ENCODE results near the gene ORAI2. TPM values are rescaled to one million over a fixed set of nuclear protein-coding genes. Genes with fewer than 3 reads are reported as not detected.

ORAI2 gene
- total and polyA plus RNA-seq, 2 of the 13 experiments (the other 11 are each of a cell fraction or from before 2014, with no cell fraction given) = 3.0 to 6.0 TPM

DNA sequence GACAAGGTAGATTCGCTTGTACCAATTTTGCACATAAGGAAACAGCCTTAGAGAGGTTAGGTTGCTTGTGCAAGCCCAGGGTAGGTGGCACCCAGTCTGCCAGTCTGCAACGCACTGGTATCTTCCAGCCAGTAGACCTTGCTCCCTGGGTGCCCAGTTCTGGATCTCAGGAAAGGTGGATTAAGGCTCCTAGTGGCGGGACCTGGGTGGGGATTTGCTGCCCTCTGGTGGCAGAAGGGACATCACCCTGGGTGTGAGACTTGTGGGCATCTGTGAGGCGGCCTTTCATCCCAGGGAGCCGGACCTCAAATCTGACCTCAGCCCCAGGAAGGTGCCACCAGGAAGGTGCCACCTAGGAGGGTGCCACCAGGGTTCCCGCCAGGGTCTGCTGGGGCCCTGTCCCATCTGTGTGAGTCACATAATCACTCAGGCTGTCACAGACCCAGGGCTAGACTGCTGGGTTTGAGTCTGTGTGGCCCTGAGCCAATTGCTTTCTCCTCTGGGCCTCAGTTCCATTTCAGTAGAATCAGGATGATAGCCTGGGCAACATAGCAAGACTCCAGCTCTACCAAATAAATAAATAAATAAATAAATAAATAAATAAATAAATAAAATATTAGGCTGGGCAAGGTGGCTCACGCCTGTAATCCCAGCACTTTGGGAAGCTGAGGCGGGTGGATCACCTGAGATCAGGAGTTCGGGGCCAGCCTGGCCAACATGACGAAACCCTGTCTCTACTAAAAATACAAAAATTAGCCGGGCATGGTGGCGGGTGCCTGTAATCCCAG, 42.5 kb upstream of the ORAI2 start (continued):
- TF ChIP-seq, protein P1, sequence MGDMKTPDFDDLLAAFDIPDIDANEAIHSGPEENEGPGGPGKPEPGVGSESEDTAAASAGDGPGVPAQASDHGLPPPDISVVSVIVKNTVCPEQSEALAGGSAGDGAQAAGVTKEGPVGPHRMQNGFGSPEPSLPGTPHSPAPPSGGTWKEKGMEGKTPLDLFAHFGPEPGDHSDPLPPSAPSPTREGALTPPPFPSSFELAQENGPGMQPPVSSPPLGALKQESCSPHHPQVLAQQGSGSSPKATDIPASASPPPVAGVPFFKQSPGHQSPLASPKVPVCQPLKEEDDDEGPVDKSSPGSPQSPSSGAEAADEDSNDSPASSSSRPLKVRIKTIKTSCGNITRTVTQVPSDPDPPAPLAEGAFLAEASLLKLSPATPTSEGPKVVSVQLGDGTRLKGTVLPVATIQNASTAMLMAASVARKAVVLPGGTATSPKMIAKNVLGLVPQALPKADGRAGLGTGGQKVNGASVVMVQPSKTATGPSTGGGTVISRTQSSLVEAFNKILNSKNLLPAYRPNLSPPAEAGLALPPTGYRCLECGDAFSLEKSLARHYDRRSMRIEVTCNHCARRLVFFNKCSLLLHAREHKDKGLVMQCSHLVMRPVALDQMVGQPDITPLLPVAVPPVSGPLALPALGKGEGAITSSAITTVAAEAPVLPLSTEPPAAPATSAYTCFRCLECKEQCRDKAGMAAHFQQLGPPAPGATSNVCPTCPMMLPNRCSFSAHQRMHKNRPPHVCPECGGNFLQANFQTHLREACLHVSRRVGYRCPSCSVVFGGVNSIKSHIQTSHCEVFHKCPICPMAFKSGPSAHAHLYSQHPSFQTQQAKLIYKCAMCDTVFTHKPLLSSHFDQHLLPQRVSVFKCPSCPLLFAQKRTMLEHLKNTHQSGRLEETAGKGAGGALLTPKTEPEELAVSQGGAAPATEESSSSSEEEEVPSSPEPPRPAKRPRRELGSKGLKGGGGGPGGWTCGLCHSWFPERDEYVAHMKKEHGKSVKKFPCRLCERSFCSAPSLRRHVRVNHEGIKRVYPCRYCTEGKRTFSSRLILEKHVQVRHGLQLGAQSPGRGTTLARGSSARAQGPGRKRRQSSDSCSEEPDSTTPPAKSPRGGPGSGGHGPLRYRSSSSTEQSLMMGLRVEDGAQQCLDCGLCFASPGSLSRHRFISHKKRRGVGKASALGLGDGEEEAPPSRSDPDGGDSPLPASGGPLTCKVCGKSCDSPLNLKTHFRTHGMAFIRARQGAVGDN (CRISPR knock-in tag; IDR thresholded peaks at IDR 0.05) = peak; percentile 48
- TF ChIP-seq SP2 (CRISPR knock-in tag; IDR thresholded peaks at IDR 0.05) (no peak), AGO2 (optimal IDR thresholded peaks at IDR 0.05; ENCODE audit: low read depth, low read length) (peak; percentile 45)
- TF ChIP-seq, protein P2, sequence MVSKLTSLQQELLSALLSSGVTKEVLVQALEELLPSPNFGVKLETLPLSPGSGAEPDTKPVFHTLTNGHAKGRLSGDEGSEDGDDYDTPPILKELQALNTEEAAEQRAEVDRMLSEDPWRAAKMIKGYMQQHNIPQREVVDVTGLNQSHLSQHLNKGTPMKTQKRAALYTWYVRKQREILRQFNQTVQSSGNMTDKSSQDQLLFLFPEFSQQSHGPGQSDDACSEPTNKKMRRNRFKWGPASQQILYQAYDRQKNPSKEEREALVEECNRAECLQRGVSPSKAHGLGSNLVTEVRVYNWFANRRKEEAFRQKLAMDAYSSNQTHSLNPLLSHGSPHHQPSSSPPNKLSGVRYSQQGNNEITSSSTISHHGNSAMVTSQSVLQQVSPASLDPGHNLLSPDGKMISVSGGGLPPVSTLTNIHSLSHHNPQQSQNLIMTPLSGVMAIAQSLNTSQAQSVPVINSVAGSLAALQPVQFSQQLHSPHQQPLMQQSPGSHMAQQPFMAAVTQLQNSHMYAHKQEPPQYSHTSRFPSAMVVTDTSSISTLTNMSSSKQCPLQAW (CRISPR knock-in tag; IDR thresholded peaks at IDR 0.05) = peak; percentile 53; the same call in 1 of the 2 replicates
- TF ChIP-seq, protein P3, sequence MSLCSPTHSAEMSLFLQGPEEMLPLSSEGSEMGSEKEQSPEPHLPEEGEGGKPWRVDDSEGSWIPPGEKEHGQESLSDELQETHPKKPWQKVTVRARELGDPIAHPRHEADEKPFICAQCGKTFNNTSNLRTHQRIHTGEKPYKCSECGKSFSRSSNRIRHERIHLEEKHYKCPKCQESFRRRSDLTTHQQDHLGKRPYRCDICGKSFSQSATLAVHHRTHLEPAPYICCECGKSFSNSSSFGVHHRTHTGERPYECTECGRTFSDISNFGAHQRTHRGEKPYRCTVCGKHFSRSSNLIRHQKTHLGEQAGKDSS (CRISPR knock-in tag; IDR thresholded peaks at IDR 0.05; ENCODE audit: borderline replicate concordance, low read depth) = 0 out of 2 replicates have a peak, but pooled peaks have one; percentile 43

All from HepG2 (cell line).